GM10266 (cell line): ENCODE measurements around the gene ARHGEF7.

ENCODE experiments used
- DNase-seq: peaks from one replicate; pipeline ENCODE4 v3.0.0; 2012; ENCODE audit errors: extremely low spot score
- TF ChIP-seq, protein P1 (sequence below): IDR thresholded peaks from 2 replicates; pipeline ENCODE4 v1.5.1; 2012; ENCODE audit warnings: mild to moderate bottlenecking, low read depth; ENCODE audit not compliant: control insufficient read depth, insufficient read depth; ENCODE audit errors: missing control alignments

ARHGEF7 gene

DNA sequence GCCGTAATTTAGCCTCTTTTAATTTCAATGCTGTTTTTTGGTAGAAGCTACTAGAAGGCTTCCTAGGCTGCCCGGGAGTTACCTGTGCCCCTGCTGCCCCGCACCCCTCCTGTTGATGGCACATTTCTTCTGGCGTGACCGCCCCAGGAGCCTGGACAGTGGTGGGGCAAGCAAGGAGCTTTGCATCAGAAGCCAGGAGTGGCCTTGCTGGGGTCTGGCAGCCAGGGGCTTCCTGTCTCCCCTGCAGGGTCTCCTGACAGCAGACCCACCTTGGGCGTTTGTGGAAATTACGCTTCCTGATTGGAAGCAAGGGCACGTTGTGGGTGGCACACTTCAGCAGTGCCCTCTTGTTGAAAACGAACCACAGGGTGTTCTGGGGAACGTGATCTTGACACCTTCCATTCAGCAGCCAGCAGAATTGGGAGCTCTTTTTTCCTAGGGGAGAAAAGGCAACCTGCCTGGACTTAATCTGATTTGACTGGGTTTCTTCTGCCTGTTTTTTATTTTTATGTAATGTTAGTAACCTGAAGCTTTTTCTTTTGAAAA is 115.3 kb downstream of the ARHGEF7 start:
- TF ChIP-seq, protein P1, sequence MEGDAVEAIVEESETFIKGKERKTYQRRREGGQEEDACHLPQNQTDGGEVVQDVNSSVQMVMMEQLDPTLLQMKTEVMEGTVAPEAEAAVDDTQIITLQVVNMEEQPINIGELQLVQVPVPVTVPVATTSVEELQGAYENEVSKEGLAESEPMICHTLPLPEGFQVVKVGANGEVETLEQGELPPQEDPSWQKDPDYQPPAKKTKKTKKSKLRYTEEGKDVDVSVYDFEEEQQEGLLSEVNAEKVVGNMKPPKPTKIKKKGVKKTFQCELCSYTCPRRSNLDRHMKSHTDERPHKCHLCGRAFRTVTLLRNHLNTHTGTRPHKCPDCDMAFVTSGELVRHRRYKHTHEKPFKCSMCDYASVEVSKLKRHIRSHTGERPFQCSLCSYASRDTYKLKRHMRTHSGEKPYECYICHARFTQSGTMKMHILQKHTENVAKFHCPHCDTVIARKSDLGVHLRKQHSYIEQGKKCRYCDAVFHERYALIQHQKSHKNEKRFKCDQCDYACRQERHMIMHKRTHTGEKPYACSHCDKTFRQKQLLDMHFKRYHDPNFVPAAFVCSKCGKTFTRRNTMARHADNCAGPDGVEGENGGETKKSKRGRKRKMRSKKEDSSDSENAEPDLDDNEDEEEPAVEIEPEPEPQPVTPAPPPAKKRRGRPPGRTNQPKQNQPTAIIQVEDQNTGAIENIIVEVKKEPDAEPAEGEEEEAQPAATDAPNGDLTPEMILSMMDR: no peak
- DNase-seq: no peak

DNA sequence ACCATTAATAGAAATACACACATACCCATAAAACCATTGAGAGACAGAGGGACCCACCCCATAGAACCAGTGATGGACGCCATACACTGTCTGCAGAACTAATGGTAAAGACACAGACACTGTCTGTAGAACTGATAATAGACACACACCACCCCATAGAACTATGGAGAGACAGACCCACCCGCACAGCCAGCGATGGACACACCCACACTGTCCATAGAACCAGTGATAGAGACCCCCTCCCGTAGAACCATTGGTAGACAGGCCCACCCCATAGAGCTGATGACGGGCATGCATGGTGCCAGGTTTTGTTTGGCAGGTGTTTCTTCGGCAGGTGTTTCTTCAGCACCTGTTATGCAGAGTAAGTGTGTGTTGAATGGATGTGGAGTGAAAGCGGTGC is 117.1 kb downstream of the ARHGEF7 start:
- DNase-seq: no peak
- TF ChIP-seq, protein P1: no peak

- TF ChIP-seq, protein P1: no peak
- DNase-seq: no peak
Measured at GRCh38 chr13:111233080-111233479, 118.0 kb downstream of the ARHGEF7 start.

DNA sequence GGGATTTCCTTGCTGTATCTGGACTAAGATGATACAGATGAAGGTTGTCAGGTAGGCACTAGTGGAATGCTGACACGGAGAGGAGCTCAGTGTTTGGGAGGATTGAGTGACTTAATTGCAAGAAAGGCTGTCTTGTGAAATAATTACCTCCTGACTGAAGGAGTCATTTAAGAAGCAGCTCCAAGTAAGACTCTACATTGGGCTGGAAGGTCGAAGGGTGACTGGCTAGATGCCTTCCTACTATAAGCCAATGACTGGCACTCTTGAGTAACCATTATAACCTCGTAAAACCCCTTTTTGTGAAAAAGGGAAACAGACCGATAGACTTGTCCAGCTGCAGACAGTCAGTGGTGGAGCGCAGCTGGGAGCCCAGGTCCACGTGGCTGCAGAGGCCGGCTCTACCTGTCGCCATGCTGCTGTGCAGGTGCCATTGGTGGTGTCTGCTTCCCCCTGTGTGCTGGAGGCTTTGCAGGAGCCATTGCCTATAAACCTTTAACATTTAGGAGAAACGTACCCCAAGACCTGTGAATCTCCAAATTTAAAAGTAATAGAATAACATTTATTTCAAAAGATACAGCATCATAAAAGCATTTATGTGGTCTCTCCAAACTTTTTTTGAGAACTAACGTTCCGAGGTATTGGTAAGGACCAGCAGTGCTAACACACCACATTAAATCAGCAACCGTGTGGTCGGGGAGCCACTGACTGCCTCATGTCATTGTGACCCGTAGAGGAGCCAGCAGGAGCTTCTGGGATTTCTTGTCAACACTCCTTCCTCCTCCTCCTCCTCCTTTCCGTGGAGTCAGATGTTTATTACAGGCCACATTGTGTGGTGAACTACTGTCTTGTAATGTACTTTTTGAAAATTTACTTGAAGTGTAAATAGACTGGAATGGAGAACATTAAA is 124.9 kb downstream of the ARHGEF7 start:
- DNase-seq: no peak
- TF ChIP-seq, protein P1: no peak

DNA sequence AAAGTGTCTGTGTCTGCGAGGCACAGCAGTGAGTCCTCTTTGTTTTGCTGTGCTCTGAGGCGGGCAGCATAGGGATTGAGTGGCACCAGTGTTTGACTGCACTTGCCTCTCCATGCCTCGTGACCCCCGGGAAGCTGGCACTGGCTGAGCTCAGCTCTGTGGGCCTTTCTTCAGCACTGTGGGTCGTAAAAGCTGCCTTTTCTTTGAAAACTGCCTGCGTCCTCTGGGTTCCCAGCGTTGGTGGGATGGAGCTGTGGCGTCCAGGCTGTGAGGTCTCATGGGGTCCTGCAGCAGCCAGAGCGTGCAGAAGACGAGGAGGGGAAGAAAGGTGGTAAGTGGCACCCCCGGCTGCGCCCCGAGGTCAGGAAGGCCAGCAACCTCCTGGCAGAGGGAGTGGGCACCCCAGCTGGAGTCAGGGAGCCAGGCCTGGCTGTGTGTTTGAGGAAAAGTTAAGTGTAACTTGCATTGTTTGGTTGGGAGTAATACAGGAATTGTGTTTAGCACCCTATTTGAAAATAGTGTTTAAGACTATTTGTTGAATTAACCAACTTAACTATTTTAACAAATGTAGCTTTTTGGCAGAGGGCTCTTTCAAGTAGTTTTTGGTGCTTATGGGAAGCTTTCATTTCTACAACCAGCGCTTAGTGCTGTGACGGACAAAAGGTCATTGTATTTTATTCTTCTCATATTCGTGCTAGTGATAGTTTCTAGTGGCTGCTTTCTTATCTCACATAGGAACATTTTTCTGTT is 126.1 kb downstream of the ARHGEF7 start:
- no peak for DNase-seq

DNA sequence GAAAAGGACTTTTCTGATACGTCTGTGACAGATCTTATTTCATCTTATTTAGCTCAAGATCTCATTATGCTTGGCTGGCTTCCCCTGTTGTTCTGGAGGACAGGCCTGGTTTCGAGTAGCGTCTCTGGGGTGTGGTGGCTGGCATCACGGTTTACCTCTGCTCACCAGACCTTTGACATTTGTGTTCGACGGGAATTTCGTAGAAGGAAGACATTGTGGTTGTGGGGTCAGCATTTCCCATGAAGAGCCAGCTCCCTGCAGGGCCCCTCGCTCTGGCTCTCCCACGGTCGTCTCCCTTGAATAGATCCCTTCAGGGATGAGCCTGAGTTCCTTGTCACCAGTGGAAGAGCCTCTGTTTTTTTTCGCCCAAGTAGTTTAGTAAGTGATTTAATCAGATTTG is 126.8 kb downstream of the ARHGEF7 start:
- no peak for DNase-seq
- TF ChIP-seq, protein P1: no peak

More for the DNA sequence above, 126.1 kb downstream of the ARHGEF7 start:
- TF ChIP-seq, protein P1: no peak
